Lower leg skin (tissue), 3 donors: ENCODE data around the gene RAPGEF6.
"Not testable (repeated sequence)": the region's sequence is repeated elsewhere in the genome, so short reads cannot be mapped to it uniquely, and the experiment has no call there.

Source experiments
- CTCF ChIP-seq, 3 donors: fragments of 450-650 bp; IDR thresholded peaks; one replicate each; pipeline ENCODE4 v1.5.1; 2016; ENCODE audit warnings: antibody characterized with exemption in 3 of 3, mild to moderate bottlenecking in 3 of 3, moderate library complexity in 2 of 3
- POLR2A ChIP-seq, 2 donors: fragments of 450-650 bp; IDR thresholded peaks; one replicate each; pipeline ENCODE4 v1.6.1; 2016 to 2017; ENCODE audit warnings: antibody characterized with exemption in 2 of 2, mild to moderate bottlenecking in 1 of 2, moderate library complexity in 1 of 2

- TF ChIP-seq POLR2A, CTCF (IDR thresholded peaks at IDR 0.05): not testable (repeated sequence)
Measured at GRCh38 chr5:131380238-131380637, 254.8 kb downstream of the RAPGEF6 start.
